ENCODE measurements around the gene NOXO1. TPM values are rescaled to one million over a fixed set of nuclear protein-coding genes. Genes with fewer than 3 reads are reported as not detected.

NOXO1 gene
- total and polyA plus RNA-seq, 9 of the 15 experiments (the other 6 are each of a cell fraction or from before 2014, with no cell fraction given), result not detected

GRCh38 chr16:2023092-2024031, 42.1 kb upstream of the NOXO1 start (continued):
- TF ChIP-seq SAP30 (IDR thresholded peaks at IDR 0.05; ENCODE audit: borderline replicate concordance, insufficient read depth, low read depth, low read length, poor library complexity, severe bottlenecking), result peak; percentile 32
- TF ChIP-seq CTCFL (IDR thresholded peaks at IDR 0.05; ENCODE audit: borderline replicate concordance, insufficient read depth, low read depth, low read length, poor library complexity, severe bottlenecking), result peak; percentile 16
- TF ChIP-seq SRF (CRISPR knock-in tag; IDR thresholded peaks at IDR 0.05), result peak in 1 of 2 experiments; percentile 65; a peak in 1 of 4 replicates
- peak; percentile 57; the same call in 1 of the 2 replicates for TF ChIP-seq HDGF (IDR thresholded peaks at IDR 0.05)
- TF ChIP-seq CXXC5 (CRISPR knock-in tag; IDR thresholded peaks at IDR 0.05), result peak; percentile 67
- TF ChIP-seq CC2D1A (IDR thresholded peaks at IDR 0.05), result 0 out of 2 replicates have a peak, but pooled peaks have one; percentile 41
- TF ChIP-seq RB1 (IDR thresholded peaks at IDR 0.05; ENCODE audit: low read depth), result peak; percentile 87
- no peak for TF ChIP-seq PML (IDR thresholded peaks at IDR 0.05; ENCODE audit: low read length)
- TF ChIP-seq ZNF644 (tag; IDR thresholded peaks at IDR 0.05; ENCODE audit: low read depth), result no peak
- TF ChIP-seq NRF1 (conservative IDR thresholded peaks at IDR 0.05 in 1 of 2, IDR thresholded peaks at IDR 0.05 in 1 of 2), result peak; percentile 72 to 77
- peak; percentile 38 for TF ChIP-seq HMGN3 (IDR thresholded peaks at IDR 0.05; ENCODE audit: borderline replicate concordance, extremely low read depth, insufficient read length, low read depth, low read length)
- no peak for TF ChIP-seq ZNF184 (CRISPR knock-in tag; IDR thresholded peaks at IDR 0.05)
- TF ChIP-seq ZNF740 (CRISPR knock-in tag; IDR thresholded peaks at IDR 0.05), result peak; percentile 92
- TF ChIP-seq ZNF740 (tag; IDR thresholded peaks at IDR 0.05), result no peak; a peak in 1 of 4 replicates
- no peak for TF ChIP-seq MYBL2 (IDR thresholded peaks at IDR 0.05; ENCODE audit: low read depth)
- no peak for TF ChIP-seq MYBL2 (CRISPR knock-in tag; IDR thresholded peaks at IDR 0.05; ENCODE audit: borderline replicate concordance)
- TF ChIP-seq ZBTB34 (CRISPR knock-in tag; IDR thresholded peaks at IDR 0.05), result no peak
- TF ChIP-seq MEIS2 (IDR thresholded peaks at IDR 0.05; ENCODE audit: partially characterized antibody), result peak; percentile 45
- peak; percentile 56 for TF ChIP-seq CCNT2 (IDR thresholded peaks at IDR 0.05; ENCODE audit: borderline replicate concordance, extremely low read depth, insufficient read length, low read depth, low read length)
- peak; percentile 39; the same call in 1 of the 2 replicates for TF ChIP-seq POLR2AphosphoS5 (IDR thresholded peaks at IDR 0.05; ENCODE audit: control insufficient read depth, insufficient read depth, low read depth, low read length)
- TF ChIP-seq KLF10 (CRISPR knock-in tag; IDR thresholded peaks at IDR 0.05), result no peak
- peak; percentile 99 for TF ChIP-seq SP1 (CRISPR knock-in tag; IDR thresholded peaks at IDR 0.05)

Measured in K562 (cell line).